PC-3 (cell line): ENCODE measurements around the gene SPSB4. TPM values are rescaled to one million over a fixed set of nuclear protein-coding genes. Genes with fewer than 3 reads are reported as not detected.

Source experiments
- ATAC-seq: fragments of 200-7000 bp; cut with Tn5 transposase; 2 replicates; pipeline ENCODE4 v1.9.1; 2020; ENCODE audit warnings: mild to moderate bottlenecking, moderate library complexity
- Bru-seq: library from RNA; stranded (reverse); fragments of 400-500 nt; gene quantifications from one replicate; lab custom pipeline; 2021; lab: Mats Ljungman, UMichigan
- BruChase-seq, 2 experiments: library from RNA; stranded (reverse); fragments of 400-500 nt; gene quantifications; one replicate each; lab custom pipeline; 2021; lab: Mats Ljungman, UMichigan
- BruUV-seq: library from RNA; stranded (reverse); fragments of 400-500 nt; replicated peaks from 2 replicates; lab custom pipeline; 2021; lab: Mats Ljungman, UMichigan
- CTCF ChIA-PET: fragments of 300-600 bp; sonication (Branson Sonifier 250); formaldehyde crosslinking; loops from one replicate; lab custom pipeline; 2022; ENCODE audit warnings: antibody characterized with exemption; lab: Charles Lee
- POLR2A ChIA-PET: fragments of 300-600 bp; sonication (Branson Sonifier 250); formaldehyde crosslinking; loops from one replicate; lab custom pipeline; 2022; ENCODE audit warnings: antibody characterized with exemption; ENCODE audit not compliant: unreplicated experiment; lab: Charles Lee
- DNase-seq: peaks from one replicate; pipeline ENCODE4 v3.0.0-alpha.2; 2015
- H2AFZ ChIP-seq: fragments of 300-600 bp; sonication (generic); 2 replicates; pipeline ENCODE4 v1.6.0; 2016; ENCODE audit warnings: antibody characterized with exemption, low read length
- H3F3A ChIP-seq: fragments of 300-600 bp; sonication (generic); one replicate; pipeline ENCODE4 v1.6.0; 2017; ENCODE audit warnings: antibody characterized with exemption, low read length, control low read depth, mild to moderate bottlenecking; ENCODE audit not compliant: unreplicated experiment
- H3K27ac ChIP-seq: fragments of 300-600 bp; sonication (generic); 2 replicates; pipeline ENCODE4 v1.5.1; 2016; ENCODE audit warnings: mild to moderate bottlenecking, low read length
- H3K27me3 ChIP-seq: fragments of 300-600 bp; sonication (generic); 2 replicates; pipeline ENCODE4 v1.6.1; 2016; ENCODE audit warnings: low read length, mixed read lengths
- H3K36me3 ChIP-seq: fragments of 300-600 bp; sonication (generic); 2 replicates; pipeline ENCODE4 v1.6.1; 2016; ENCODE audit warnings: low read depth, mixed run types, low read length, mixed read lengths
- H3K4me1 ChIP-seq: fragments of 300-600 bp; sonication (generic); 2 replicates; pipeline ENCODE4 v1.5.1; 2016; ENCODE audit warnings: low read length; ENCODE audit not compliant: insufficient read depth
- H3K4me2 ChIP-seq: fragments of 300-600 bp; sonication (generic); 2 replicates; pipeline ENCODE4 v1.6.0; 2016; ENCODE audit warnings: low read length
- H3K4me3 ChIP-seq: fragments of 300-600 bp; sonication (generic); 2 replicates; pipeline ENCODE4 v1.5.1; 2016; ENCODE audit warnings: mild to moderate bottlenecking, low read length, mixed read lengths
- H3K79me2 ChIP-seq: fragments of 300-600 bp; sonication (generic); 2 replicates; pipeline ENCODE4 v1.6.1; 2017; ENCODE audit warnings: low read length, mixed read lengths
- H3K9ac ChIP-seq: fragments of 300-600 bp; sonication (generic); 2 replicates; pipeline ENCODE4 v1.6.0; 2016; ENCODE audit warnings: mild to moderate bottlenecking, low read length
- H3K9me2 ChIP-seq: fragments of 300-600 bp; sonication (generic); replicated peaks from 2 replicates; pipeline ENCODE4 v1.6.1; 2016; ENCODE audit warnings: mixed run types, low read length, mixed read lengths
- H3K9me3 ChIP-seq: fragments of 300-600 bp; sonication (generic); 2 replicates; pipeline ENCODE4 v1.6.1; 2016; ENCODE audit warnings: low read length, mixed read lengths
- H4K20me1 ChIP-seq: fragments of 300-600 bp; sonication (generic); 2 replicates; pipeline ENCODE4 v1.6.1; 2016; ENCODE audit warnings: low read length, mixed read lengths
- CTCF ChIP-seq: fragments of 300-600 bp; sonication (generic); conservative IDR thresholded peaks from 2 replicates; pipeline ENCODE4 v1.5.1; 2017; ENCODE audit warnings: antibody characterized with exemption, low read depth, mild to moderate bottlenecking, low read length
- EZH2 ChIP-seq: fragments of 300-600 bp; sonication (generic); IDR thresholded peaks from one replicate; pipeline ENCODE4 v1.6.1; 2017; ENCODE audit warnings: antibody characterized with exemption, mild to moderate bottlenecking, low read length; ENCODE audit not compliant: unreplicated experiment
- EZH2phosphoT487 ChIP-seq: fragments of 300-600 bp; sonication (generic); IDR thresholded peaks from 2 replicates; pipeline ENCODE4 v1.6.1; 2018; ENCODE audit warnings: mild to moderate bottlenecking, antibody characterized with exemption, low read length, borderline replicate concordance
- intact Hi-C: fragments of 100-400 bp; cut with micrococcal nuclease; formaldehyde crosslinking; loops from 2 replicates; pipeline ENCODE4 v1.9.0; 2023
- long read RNA-seq: library from polyadenylated mRNA; unstranded; transcript quantifications from one replicate; pipeline ENCODE4 v2.0.0, GENCODE V29; 2021; ENCODE audit not compliant: unreplicated experiment
- total RNA-seq: library from RNA; depleted of rRNA; stranded (reverse); fragments of >200 nt; gene quantifications from 2 replicates; pipeline ENCODE4 v1.2.3, GENCODE V29; 2014; rRNA removed

The SPSB4 gene
- not detected in 2 replicates for total RNA-seq
- Bru-seq, nascent RNA, result percentile 2 among the genes with signal in this experiment
- BruChase-seq, experiment 1, labeled RNA remaining after a 6-hour chase, result percentile 12 among the genes with signal in this experiment
- BruChase-seq, experiment 2, labeled RNA remaining after a 2-hour chase, result percentile 19 among the genes with signal in this experiment
- long read RNA-seq, result 0 reads

GRCh38 chr3:141050576-141051442 lies at the start of gene SPSB4:
TSS of gene SPSB4 (plus strand) at chr3:141051347. CDS start at chr3:141066105, 14,758 bp downstream.
- no peaks in the 10 kb centered on the region for H3K9me3 ChIP-seq
- no peak within 1 kb of the TSS for H2AFZ ChIP-seq
- BruUV-seq, result no TSS peak
- ChIA-PET POLR2A (no interaction called here), CTCF (no interaction called here)
- TF ChIP-seq CTCF, result no peak
- TF ChIP-seq EZH2phosphoT487, result no peak
- no peak for TF ChIP-seq EZH2
- intact Hi-C loops, result no loop called here
- H4K20me1 ChIP-seq, result no peaks in the 10 kb centered on the region
- ATAC-seq, result no peak
- H3K79me2 ChIP-seq, result no peaks in the 10 kb centered on the region
- H3K4me3 ChIP-seq, result no peak within 1 kb of the TSS
- H3K27ac ChIP-seq, result no peak within 1 kb of the TSS
- no peaks in the 10 kb centered on the region for H3K36me3 ChIP-seq
- peaks cover 46% of the 10 kb centered on the region for H3K27me3 ChIP-seq
- no peaks in the 10 kb centered on the region for H3F3A ChIP-seq
- no peak within 1 kb of the TSS for H3K9ac ChIP-seq
- H3K4me1 ChIP-seq, result no peaks in the 10 kb centered on the region
- no peak within 1 kb of the TSS for H3K4me2 ChIP-seq
- DNase-seq, result no peak
- H3K9me2 ChIP-seq, result no peaks in the 10 kb centered on the region

- no TSS peak for BruUV-seq
- no peak overlapping the region for H3K4me2 ChIP-seq
- H3K4me3 ChIP-seq, result no peak overlapping the region
- no peaks in the 10 kb centered on the region for H3K9me2 ChIP-seq
- DNase-seq (no peak), ATAC-seq (no peak)
- H3K4me1 ChIP-seq, result no peaks in the 10 kb centered on the region
- intact Hi-C loops, result no loop called here
- peaks cover 4% of the 10 kb centered on the region; the same call in 1 of the 2 replicates for H3K27me3 ChIP-seq
- ChIA-PET CTCF (no interaction called here), POLR2A (no interaction called here)
- no peaks in the 10 kb centered on the region for H3K9me3 ChIP-seq
- no peaks in the 10 kb centered on the region for H4K20me1 ChIP-seq
- no peak for TF ChIP-seq EZH2
- no peak for TF ChIP-seq CTCF
- no peak for TF ChIP-seq EZH2phosphoT487
- no peak overlapping the region for H3K27ac ChIP-seq
- no peak overlapping the region for H3K9ac ChIP-seq
- H2AFZ ChIP-seq, result no peak overlapping the region
- no peaks in the 10 kb centered on the region for H3F3A ChIP-seq
- H3K79me2 ChIP-seq, result no peaks in the 10 kb centered on the region
- H3K36me3 ChIP-seq, result no peaks in the 10 kb centered on the region
Observed at GRCh38 chr3:141006344-141006743, 44.8 kb upstream of the SPSB4 start.
